NCI-H2227 treated with DMSO at 0.1 percent for 48 hours (cell line): ENCODE results near the gene CNTFR.

Experiments
- DNase-seq: peaks from one replicate; lab custom pipeline; 2025; lab: John Stamatoyannopoulos, UW

The CNTFR gene

DNA sequence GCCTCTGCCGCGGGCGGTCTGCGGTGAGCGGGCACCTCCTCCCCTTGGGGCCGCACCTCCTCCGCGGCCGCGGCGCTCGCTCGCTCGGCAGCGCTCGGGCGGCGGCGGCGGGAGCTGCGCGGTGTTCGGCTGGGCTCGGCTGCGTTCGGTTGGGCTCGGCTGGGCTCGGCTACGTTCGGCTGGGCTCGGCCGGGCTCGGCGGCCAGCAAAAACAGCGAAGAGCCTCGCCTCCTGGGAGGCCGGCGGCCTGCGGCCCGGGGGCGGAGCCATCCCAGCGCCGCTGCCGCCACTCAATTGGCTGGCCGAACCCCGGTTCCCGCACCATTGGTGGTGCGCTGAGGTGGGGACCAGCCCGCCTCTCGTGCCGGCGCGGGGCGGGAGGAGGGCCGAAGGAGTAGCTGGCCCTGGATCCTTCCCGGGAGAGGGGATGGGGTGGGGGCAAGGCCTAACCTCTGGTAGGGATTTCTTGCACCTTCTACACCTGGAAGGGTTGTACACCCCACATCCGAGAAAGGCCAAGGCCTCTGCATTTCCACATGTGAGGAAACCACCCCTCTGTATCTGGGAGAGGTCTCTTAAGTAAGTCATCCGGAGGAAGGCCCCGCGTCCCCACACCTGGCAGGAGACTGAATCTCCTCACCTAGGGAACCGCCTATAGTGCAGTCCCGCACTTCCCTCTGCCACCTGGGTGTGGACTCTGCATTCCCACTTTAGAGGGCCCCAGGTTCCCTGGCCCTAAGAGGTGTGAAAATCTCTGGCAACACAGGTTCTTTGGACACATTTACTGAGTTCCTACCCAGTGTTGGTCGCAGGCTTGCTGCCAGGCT lies 66.3 kb downstream of the CNTFR start, which contains the start of gene ENHO:
TSS of gene ENHO (minus strand) at position 20 of the 827 bp plus-strand sequence. CDS start 1,295 bp downstream, outside the sequence.
- DNase-seq = peak; percentile 77

- DNase-seq = no peak
Measured at GRCh38 chr9:34522091-34522887, 67.2 kb downstream of the CNTFR start.

- no peak for DNase-seq
Measured at GRCh38 chr9:34521406-34522045, 68.0 kb downstream of the CNTFR start.

DNA sequence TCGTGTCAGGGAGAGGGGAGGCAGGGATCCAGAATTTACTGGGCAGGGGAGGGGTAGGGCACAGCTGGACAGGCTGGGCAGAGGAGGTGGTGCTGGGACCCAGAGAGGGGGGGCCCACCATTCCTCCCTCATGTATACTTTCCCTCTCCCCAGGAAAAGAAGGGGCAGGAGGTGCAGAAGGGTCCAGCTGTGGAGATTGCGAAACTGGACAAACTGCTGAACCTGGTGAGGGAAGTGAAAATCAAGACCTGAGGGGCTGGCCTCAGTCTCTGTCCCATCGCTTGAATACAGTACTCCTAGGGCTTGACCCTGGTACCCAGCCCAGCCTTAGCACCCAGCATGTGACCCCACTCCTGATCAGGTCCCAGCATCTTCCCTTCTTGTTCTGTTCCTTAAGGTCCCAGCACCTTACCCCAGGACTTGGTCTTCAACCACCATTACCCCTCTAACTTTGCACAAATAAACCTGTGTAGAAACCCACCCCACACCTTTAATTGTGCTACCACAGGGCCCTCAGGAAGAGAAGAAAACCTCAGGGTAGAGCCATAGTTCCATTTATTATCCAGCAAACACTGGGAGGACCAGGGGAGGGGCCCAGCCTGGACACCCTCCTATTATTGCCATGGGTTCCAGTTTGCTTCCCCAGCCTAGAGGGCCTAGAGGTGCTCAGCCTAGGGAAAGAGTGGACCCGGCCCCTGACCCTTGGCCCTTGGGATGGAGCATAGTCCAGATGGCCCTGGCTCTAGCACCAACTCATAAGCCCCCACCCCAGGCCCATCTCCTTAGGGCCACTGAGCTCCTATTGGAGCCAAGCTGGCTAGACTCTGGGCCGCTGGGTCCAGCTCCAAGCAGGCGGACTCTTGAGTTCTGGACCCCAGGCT lies 68.8 kb downstream of the CNTFR start:
- DNase-seq = no peak

- no peak for DNase-seq
Measured at GRCh38 chr9:34520096-34520495, 69.4 kb downstream of the CNTFR start.

DNA sequence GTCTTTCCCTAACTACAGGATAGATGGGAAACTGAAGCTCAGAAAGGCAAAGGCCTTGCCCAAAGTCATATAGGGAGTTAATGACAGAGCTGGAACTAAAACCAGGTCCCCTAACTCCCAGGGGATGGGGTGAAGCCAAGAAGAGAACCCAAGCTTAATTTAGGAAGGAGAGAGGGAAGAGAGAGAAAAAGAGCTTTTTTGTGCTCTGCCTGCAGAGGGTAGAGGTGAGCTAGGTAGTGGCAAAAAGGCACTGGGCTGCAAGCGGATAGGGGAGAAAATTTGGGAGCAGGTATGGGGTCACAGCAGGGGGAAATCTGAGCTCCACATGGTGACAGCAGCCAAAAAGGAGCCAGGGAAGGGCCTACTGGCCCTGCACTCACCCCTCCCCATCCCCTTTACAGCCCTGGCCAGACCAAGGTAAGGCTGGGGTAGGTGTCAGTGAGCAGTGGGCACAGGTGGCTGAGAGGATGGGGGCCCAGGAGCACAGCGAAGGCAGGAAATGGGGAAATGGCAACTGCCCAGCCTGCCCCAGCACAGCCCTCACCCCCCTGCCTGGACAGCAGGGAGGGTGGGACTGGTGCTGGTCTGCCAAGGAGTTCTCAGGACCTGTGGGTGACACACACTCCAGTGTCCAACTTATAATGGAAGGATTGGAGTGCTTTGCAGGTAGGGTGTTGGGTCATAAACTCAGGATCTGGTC lies 70.1 kb downstream of the CNTFR start:
- DNase-seq = no peak

- no peak for DNase-seq
Measured at GRCh38 chr9:34518896-34519295, 70.6 kb downstream of the CNTFR start.

DNA sequence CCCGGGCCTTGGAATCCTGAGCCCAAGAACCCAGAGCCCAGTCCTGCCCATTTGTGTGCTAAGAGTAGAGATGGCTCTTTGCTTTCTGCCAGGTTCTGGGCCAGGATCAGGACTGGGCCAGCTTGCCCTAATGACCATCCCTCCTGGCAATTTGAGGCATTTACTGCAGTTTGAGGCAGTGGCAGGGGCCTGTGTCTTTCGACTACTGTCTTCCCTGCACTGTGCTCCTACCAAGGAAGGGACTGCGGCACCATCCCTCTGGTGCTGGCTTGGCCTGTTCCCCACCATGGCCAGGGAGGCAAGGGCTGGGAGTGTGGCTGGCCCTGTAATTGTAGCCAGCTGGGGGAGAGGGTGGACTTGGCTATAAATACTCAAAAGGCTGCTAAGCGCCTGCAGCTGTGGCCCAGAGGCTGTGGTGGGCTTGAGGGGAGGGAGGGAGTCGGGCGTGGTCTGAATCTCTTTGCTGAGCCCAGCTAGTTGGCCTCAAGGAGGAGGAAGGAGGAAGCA lies 71.4 kb downstream of the CNTFR start:
- DNase-seq = no peak

DNA sequence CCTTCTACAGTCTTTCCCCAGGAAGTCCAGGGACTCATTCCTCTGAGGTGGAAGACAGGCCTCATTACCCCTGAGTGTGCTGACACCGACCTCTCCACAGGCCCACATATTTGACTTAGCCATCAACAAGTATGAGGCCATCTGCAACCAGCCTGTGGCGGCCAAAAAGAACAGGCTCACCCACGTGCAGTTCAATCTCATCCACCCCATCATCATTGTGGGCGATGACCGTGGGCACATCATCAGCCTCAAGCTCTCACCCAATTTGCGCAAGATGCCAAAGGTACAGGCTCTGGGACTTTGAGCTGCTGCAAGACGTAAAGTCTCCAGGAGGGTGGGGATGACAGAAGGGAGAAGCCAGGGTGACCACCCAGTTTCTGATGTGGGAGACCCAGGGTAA lies 72.3 kb downstream of the CNTFR start:
- no peak for DNase-seq

DNA sequence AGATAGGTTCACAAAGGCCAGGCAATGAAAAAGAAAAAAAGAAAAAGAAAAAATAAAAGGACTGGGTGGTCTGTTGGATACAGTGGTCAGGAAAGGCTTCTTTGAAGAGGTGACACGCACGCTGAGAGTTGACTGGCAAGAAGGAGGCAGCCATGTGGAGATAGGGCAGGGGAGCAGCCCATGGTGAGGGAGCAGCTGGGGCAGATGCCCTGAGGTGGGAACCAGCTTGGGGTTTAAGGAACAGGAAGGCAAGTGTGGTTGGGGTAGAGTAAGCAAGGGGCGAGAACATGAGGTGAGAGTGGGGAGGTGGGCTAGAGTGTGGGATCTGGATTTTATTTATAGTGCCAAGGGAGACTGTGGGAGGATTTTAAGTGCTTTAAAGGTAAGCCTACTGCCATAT lies 73.6 kb downstream of the CNTFR start:
- no peak for DNase-seq

- DNase-seq = no peak
Measured at GRCh38 chr9:34514816-34515215, 74.7 kb downstream of the CNTFR start.

- no peak for DNase-seq
Measured at GRCh38 chr9:34514401-34514800, 75.1 kb downstream of the CNTFR start.

DNA sequence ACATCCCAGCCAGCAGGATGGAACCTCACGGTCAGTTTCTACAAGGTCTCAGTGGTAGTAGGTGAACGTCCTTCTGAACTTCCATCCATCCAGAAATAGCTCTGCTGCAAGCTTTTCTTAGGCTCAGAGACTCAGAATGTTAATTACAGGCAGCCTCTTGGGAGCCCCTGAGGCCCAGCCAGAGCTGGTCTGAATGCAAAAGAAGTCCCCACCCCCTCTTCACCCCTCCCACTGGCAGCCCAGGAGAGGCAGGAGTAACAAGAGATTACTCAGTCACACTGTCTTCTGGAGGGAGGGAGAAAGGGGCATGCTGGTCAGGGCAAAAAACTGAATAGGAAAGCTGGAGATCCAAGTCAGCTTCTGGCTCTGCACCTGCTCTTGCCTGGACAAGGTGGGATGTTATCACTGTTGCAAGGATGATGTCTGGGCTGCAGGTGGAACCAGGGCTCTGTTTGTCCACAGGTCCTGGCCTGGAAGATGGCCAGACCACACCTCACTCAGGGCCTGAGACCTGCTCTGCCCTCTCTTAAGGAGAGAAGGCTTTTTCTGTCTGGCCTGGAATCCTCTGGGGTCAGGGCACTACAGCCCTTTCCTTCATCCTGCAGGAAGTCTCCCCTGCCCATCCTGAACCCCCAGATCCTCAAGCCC lies 75.8 kb downstream of the CNTFR start:
- DNase-seq = peak; percentile 19

DNA sequence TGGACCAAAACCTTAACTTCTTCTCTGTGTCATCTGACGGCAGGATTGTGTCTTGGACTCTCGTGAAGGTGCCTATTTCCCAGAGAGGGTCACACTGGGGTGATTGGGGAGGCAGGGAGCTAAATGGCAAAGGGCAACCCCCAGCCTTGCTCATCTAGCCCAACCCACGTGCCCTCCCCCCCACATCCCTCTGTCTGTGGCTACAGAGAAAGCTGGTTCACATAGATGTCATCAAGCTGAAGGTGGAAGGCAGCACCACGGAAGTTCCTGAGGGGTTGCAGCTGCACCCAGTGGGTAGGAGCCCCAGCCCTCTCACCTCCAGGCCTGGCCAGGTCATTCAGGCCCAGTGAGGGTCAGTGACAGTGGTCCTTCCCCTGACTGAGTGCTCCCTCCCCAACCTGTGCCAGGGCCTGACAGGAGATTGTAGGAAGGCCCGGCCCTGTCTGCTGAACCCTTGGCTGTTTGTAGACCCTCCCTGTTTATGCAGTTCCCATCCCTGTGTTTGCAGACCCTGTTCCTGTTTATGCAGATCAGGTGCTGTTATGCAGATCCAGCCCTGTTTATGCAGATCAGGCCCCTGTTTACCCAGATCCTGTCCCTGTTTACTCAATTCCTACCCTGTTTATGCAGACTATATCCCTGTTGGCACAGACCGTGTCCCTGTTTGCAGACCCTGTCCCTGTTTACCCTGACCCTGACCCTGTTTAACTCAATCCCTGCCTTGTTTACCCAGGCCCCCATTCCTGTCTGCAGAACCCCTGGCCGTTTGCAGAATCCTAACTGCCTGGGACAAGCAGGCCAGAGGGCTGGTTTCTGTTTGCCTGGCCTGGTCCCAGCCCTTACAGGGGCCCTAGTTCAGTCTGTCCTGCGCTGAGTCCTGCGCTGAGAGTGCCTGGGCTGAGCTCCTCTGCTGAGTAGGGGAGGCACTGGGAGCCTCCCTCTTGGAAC lies 77.1 kb downstream of the CNTFR start:
- DNase-seq = no peak

DNA sequence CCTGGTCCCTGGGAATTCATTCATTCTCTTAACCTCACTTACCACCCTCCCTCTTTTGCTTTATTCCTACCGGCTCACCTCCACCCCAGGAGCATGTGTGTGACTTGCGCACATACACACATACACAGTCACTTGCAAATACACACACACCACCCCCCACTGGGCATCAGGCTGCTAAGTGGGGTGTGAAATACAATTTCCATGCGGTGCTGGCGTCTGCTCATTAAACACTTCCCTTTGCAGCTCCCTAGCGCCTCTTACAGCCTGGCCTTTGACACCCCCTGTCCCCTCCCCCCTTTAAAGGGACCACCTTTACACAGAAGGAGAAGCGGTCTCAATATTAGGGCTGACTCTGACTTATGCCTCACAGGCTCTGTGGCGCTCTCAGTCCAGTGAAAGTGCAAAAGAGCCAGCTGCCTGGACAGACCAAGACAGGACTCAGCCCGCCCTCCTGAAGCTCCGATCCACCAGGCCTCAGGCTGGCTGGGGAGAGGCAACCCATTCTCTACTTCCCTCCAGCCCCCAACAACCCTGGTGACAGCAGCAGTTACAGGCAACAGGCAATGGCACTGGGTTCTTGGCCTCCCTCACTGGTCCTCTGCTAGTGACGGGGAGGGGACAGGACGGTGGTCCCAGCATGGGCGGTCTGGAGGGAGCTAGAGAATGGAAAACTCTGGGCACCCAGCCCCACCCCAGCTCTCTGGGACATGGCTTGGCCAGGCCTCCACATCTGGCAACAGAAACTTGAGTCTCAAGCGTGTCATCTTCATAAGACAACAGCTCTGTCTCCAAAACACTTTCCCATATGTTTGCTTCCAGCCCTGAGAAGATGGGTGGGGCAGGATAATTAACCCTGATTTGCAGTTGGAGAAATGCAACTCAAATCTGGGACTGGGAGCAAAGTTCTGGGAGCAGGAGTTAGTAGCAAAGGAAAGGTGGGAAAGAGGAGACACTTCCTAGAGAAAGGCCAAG lies 78.7 kb downstream of the CNTFR start:
- peak; percentile 70 for DNase-seq

DNA sequence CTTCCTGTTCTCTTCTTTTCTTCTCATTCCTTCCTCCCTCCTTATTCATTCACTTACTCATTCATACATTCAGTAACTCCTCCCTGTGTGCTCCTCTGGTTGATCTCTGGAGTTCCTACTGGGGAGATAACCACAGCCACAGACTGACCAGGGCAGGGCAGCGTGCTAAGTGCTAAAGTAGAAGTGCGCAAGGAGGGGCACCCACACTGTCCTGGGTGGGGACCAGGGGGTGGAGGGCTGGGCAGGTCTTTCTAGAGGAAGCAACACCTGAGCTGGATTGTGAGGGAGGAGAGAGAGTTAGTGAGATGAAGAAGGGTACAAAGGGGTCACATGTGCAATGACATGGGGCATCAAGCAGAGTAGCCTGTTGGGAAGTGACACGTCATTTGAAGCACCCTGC lies 80.6 kb downstream of the CNTFR start:
- DNase-seq = no peak

- DNase-seq = no peak
Measured at GRCh38 chr9:34508463-34508862, 81.1 kb downstream of the CNTFR start.

DNA sequence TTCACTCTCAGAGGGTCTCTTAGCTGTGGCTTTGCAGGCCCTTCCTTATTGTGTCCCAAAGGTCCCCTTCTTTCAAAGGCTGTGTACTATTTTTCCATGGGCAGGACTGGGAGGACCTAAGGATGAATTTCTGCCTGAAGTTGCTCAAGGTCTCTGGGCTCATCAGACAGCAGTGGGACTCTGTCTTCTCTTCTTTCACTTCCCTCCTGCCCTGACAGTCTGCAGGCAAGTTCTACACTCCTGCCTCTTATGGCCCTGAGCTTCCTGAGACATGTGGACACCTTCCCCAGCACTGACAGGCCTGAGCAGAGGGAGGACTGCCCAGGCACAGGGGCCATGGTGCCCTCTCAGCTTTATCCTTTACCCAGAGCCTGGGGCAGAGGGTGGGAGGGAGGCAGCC lies 81.6 kb downstream of the CNTFR start:
- no peak for DNase-seq
